Measurements from ENCODE around the gene GLMP. TPM values are rescaled to one million over a fixed set of nuclear protein-coding genes. Genes with fewer than 3 reads are reported as not detected.
A peak's percentile ranks its signal among the peaks of the same experiment; 100 is the strongest.

Gene GLMP
- total RNA-seq, 1 experiment from 2014 or later = 70.2 TPM

DNA sequence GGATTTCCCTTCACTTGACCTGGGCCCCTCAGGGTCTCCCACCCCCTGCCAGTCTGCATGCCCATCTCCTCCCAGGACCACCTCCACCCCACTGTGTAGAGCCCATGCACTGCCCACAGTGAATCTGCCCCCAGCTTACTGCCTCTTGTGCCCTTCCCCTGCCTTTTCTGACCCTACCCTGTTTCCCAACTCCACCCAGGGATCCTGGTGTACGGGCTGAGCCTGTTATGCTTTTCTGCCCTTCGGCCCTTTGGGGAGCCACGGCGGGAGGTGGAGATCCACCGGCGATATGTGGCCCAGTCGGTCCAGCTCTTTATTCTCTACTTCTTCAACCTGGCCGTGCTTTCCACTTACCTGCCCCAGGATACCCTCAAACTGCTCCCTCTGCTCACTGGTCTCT is 9.4 kb downstream of the GLMP start:
- no peak for DNase-seq (ENCODE audit: low read depth)

DNA sequence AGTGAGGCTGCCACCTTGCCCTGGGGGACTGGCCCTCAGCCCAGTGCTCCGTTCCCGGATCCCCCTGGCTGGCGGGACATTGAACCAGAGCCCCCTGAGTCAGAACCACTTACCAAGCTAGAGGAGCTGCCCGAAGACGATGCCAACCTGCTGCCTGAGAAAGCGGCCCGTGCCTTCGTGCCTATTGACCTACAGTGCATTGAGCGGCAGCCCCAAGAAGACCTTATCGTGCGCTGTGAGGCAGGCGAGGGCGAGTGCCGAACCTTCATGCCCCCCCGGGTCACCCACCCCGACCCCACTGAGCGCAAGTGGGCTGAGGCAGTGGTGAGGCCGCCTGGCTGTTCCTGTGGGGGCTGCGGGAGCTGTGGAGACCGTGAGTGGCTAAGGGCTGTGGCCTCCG is 10.0 kb downstream of the GLMP start:
- no peak for DNase-seq (ENCODE audit: low read depth)

DNA sequence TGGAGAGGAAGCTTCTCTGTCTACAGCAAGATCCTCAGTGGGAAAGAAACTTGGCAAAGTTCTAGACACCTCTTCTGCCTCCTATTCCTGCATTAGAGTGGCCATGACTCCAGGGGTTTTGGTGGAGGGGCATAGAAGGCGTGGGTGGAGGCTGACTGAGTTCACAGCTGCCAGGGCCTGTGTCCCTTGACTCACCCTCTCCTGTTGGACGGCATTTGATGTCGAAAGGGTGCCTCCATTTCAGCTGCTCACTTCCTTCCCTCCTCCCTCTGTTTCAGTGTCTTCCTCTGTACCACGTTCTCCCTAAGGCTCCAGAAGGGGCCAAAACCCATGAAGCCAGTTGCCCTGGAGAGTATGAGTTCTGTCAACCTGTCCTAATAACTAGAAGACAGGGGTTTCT is 10.7 kb downstream of the GLMP start:
- DNase-seq (ENCODE audit: low read depth) = no peak

DNA sequence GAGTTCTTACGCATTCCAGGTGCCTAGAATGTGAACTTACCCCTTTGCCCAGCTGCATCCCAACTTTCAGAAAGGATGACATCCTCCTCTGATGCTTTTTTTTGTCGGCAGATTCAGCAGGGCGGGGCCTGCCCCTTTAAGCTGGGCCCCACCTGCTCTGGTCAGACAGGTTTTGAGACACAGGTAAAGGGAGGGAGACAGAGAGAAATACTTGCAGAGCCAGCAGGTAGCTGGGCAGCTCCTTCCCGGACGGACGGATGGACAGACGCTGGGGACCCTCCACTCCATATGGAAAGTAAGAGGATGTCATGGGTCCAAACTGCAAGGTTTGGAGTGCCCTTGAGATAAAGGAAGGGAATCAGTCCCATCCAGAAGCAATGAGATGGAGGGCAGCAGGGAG is 11.4 kb downstream of the GLMP start, which contains the start of gene TMEM79:
Gene TMEM79, plus strand, starts transcription at position 214 of the 400 bp plus-strand sequence. CDS start 902 bp downstream, outside the sequence.
- no peak for DNase-seq (ENCODE audit: low read depth)

DNA sequence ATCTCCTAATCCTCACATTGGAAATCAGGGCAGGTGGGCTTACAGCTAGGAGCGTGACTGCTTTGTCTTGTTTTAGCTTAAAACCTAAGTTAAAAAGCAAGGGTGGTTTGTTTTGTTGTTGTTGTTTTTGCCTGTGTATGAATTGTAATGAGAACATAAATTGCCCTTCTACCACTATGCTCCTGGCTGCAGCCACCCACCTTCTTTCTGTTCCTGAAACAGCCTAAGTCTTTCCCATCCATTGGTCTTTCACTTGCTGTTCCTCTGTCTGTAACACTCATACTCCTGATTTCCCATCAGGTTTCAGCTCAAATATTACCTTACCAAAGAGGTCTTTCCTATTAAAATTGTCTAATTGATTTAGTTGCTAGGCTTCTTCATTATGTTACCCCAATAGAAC is 12.0 kb downstream of the GLMP start:
- DNase-seq (ENCODE audit: low read depth) = no peak

DNA sequence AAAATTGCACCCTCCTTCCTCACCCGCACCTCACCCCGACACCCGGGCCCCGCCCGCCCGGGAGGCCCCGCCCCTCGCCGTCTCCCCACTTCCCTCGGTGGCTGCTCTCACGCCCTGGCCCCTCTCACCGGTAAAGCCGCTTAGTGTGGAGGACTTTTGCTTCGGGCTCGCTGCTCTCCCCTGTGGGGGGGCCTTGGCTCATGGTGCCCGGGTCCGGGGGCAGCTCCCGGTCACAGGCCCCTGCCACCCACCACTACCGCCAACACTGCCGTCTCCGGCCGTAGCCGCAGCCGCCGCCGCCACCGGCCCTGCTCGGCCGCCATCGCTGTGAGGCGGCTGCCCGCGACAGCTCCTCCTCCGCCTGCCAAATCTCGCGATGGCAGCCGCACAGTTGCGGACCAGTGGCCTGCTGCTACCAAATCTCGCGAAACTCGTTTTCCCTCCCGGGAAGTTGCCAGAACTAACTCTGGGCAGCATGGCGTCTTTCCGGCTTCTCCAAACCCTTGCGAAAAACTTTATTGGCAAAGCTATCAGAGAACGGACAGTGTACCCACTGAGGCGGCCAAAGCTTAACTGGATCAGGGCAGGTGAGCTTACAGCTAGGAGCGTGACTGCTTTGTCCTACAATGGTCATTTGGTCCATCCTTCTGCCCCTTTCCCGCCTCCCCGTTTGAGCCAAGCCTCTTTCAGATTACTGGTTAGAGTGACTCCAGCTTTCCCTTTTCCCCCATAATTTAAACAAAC is 12.8 kb downstream of the GLMP start, which contains the start of gene SMG5:
Gene SMG5, minus strand, starts transcription at position 347 of the 744 bp plus-strand sequence. Its CDS starts 145 bp downstream, at position 202.
- peak; percentile 98 for DNase-seq (ENCODE audit: low read depth)

DNA sequence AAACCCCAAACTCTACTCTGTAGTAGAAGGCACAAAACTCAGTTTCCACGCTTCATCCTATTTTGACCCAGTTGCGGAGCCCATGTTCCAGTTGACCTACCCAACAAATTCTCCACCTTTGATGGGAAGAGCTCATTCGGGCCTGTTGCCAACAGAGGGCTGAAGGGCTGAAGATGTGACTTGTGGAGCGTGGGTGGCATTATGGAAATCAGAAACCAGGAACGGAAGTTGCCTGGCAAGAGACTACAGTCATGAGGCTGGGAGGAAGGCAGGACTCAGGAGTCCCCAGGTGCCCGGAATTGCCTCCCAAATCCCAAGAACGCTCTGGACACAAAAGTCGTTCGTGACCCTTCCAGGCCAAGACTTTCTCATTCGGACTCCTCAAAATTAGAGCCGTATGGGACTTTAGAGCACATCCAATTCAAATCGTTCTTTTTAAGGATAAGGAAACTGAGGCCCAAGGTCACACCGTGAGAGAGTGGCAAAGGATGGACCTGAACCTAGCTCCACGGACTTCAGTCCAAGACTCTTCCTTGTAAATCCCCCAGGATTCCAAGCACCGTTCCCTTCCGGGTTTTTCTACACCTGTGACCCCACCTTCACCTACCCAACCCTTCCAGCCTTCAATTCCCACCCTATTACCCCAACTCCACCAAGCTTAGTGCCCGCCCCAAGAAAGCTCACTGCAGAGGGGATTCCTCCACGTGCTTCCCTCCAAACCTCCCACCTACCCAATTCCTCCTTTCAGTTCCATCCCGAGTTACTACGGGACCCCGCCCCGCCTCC is 13.6 kb downstream of the GLMP start:
- DNase-seq (ENCODE audit: low read depth) = peak; percentile 48

DNA sequence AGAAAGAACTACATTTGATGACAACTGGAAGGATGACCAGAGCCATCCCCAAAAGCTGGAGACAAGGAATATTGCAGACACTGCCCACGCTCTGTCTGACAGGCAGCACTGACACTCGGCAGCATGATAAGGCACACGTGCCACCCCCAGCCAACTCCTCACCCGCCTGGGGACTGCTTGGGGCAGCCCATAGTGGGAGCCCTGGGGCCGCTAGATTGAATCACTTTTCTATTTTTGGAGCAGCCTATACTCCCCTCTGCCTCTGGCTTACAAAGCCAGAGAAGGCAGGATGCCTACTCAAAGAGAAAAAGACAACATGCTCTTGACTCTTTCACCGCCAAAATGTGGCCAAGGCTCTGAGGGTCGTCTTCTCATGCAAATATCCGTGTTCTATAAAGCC is 14.2 kb downstream of the GLMP start:
- peak; percentile 76 for DNase-seq (ENCODE audit: low read depth)

DNA sequence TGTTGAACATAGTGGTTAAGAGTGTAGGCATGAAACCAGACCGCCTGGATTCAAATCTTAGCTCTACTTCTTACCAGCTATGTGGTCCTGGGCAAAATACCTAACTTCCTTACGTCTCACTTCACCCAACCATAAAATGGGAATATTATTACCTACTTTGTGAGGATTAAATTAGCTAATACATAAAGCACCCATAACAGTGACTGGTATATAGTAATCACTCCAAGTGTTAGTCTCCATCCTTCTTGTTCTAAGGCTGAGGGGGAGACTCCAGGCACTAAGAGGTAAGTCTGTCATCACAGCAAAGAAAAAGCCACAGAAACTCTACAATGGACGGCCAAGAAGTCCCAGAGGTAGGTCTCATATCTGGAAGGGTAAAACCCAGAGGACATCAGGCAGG is 15.6 kb downstream of the GLMP start:
- no peak for DNase-seq (ENCODE audit: low read depth)

DNA sequence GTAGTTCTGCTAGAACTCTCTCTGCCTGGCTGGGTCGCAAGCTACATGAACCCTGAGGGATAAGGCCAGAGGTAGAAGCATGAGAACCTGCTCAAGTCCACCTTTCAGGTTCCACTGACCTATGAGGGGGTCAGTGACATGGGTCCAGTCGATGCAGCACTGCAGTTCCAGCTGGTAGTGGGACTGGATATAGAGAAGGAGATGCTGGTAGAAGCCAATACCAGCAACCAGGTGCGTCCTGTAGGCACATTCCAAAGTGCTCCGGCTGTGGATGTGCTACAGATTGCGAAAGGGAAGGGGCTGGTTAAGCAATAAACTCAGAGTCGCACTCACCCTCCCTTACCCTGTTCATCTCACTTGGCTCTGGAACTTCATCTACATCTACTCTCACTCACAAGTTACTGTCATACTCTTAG is 18.5 kb downstream of the GLMP start:
- no peak for DNase-seq (ENCODE audit: low read depth)

DNA sequence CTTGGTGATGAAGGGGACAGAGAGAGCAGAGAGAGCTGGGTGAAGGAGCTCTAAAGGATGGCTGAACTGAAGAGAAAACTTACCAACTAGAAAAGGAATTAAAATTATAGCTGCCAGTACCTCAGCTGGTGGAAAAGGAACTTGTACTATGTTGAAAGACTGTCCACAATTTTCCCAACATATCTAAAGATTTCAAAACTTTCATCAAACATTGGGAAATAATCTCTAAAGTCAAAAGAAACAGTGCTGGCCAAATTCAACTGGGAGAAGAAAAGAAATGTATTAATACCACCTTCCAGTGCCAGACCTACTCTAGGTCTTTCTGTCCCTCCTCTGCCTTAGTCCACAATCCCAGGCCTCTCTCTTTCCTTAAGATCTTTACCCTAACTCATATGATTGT is 18.9 kb downstream of the GLMP start:
- no peak for DNase-seq (ENCODE audit: low read depth)

DNA sequence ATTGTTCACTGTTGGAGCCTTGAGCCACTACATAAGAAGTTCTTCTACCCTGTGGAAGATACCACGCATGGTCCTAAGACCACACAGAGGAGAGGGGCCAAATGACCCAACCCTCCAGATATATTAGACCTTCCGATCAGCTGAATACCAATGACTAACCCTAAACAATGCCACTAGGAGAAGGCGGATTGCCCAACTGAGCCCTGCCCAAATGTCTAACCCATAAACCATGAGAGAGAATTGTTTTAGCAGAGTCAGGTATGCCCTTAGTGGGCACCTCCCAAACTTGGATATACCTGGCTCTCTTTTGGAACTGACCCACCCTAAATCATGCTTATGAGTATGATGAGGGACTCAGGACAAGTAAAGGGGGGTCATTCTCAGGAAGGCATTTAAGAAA is 25.2 kb downstream of the GLMP start:
- DNase-seq (ENCODE audit: low read depth) = no peak

DNA sequence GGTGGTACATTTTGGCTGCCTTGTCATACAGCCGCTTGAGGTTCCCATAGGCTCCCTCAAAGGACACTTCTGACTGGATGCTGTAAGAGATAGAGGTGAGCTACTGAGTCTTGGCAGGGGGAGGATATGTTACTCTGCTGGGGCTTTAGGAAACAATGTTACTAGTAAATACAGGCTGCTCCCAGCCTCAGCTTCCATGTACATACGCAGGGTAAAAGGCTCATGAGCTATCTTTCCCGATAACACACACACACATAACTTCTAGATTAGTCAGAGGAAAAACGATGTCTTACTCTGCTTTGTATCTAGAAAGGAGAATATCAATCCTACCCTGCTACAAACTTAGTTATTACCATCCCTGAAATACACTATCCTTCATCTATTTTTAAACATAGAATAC is 27.1 kb downstream of the GLMP start:
- DNase-seq (ENCODE audit: low read depth) = no peak

DNA sequence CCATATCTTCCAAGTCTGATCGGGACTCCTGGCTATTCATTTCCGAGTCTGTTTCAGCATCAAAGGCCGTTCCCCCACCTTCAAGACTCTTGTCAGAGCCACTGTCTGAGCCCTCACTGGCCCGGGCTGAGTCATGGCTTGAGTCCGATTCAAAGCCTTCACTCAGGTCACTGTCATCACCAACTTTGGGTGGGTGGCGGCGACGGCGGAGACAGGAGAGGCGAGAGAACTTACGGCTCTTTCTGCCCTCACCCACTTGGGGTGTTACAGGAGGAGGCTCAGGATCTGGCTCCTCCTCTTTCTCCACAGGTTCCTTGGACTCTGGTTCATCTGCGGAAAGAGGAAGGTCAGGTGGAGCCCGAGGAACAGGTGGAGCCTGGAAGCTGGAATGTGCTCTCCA is 29.4 kb downstream of the GLMP start:
- no peak for DNase-seq (ENCODE audit: low read depth)

DNA sequence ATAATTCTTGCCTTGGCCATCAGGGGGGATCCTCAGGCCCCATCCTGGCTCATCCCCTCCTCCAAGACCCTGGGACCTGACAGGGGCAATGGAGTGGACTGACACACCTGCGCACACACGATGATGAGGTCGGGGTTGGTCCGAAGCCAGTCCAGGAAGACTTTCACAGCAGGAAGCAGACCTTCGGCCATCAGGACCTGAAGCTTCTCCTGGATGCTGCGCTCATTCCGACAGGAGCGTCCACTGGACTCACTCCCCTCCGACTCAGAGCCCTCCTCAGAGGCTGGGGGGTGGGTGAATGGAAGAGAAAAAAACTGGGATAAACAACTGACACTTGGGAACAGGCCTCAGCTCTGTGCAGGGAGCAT is 32.2 kb downstream of the GLMP start:
- DNase-seq (ENCODE audit: low read depth) = no peak

DNA sequence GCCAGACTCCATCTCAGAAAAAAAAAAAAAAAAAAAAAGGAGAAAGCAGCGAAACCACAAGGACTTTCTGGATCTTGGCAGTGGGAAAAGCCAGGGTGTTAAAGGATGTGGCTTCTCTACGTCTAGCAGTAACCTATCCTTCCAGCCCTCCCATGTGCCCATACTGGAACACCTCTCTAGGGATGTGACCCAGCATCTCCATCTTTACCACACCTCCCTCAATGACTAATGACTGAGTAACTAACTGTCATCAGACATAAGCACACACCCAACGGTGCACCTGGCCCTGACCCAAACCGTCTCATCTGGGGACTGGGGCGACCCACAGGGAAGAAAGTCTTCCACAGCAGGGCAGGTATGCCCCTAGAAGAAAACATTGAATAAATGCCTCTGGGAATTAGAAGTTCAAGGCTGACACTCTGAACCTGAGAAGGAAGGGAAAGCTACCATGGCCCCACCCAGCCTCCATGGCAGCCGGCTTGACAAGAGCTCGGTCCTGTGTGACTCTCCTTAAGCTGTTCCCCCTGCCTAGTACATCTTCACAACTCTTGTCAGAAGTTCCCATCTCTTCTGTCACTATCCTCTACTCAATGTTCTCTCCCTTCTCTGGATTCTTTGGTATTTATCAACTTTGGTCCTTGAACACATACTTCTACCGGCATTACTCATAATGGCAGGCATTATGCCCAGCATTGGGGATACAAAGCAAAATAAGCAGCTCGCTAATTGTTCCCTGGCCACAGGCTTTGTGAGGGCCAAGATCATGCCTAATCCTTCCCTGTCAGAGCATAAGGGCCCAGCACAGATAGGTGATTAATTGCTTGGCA is 32.8 kb downstream of the GLMP start:
- DNase-seq (ENCODE audit: low read depth) = peak; percentile 90

DNA sequence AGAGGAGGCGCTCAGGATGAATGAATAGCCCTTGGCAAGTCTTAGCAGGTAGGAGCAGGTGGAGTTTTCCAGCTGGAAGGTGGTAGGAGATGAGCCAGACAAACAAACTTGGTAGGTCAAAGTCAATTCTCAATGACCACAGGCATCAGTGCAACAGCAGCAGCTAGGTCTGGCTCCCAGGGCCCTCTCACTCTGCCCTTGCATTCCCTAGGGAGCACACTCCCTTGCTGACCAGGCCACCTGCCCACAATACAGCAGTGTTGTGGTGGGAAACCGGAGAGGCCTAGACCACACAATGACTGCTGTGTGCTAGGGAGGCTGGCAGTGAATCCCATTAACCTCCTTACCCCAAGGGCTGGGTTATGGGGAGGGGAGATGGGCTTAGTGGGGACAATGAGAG is 34.6 kb downstream of the GLMP start:
- DNase-seq (ENCODE audit: low read depth) = no peak

DNA sequence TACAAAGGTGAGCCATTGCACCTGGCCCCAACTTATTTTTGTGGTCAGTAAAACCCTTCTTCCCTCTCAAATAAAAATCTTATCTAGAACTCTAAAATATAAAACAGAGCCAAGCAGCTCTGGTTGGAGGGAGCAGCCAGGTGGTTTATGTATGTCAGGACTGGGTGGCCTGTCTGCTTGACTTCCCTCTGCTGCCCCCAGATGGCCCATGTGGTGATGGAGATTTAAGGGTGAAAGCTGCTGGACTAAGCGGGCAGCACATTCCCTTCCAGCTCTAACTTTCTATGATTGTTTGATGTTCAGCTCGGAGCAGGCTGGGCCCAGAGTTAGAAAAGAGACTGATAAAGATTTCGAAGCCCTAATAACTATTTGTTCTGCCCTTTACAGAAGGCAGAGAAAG is 35.7 kb downstream of the GLMP start:
- no peak for DNase-seq (ENCODE audit: low read depth)

DNA sequence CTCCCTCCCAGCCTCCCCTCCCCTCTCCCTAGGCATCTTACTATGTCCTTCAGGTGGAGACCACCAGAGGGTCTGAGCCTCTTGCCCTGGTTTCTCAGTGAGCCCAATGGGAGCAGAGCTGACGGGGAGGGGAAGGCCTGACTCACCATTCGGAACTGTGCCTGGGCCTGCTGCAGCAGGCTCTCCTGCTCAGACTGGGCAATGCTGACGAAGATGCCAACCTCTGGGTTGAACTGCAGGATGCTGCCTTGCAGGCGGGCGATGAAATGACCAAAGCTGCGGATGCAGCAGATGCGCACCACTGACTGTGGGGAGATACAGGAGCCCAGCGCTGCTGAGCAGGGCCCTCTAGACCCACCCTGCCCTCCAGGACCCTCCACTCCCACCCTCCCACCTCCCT is 36.6 kb downstream of the GLMP start:
- no peak for DNase-seq (ENCODE audit: low read depth)

DNA sequence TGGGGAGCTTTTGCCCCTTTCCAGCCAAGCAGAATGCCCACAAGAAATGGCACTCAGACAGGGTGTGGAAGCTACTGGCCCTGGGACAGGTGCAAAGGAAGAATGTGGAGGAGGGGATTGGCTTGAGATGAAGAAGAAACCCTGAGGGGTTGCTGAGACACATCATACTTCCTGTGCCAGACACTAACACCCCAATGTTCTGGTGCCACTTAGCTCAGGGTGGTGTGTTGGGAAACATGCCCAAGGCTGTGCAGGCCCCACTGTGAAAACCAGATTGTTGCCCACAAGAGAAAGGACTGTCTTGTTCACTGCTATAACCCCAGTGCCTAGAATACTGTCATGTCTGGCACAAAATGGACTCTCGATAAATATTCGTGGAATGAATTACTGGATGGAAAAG is 37.8 kb downstream of the GLMP start:
- DNase-seq (ENCODE audit: low read depth) = no peak

DNA sequence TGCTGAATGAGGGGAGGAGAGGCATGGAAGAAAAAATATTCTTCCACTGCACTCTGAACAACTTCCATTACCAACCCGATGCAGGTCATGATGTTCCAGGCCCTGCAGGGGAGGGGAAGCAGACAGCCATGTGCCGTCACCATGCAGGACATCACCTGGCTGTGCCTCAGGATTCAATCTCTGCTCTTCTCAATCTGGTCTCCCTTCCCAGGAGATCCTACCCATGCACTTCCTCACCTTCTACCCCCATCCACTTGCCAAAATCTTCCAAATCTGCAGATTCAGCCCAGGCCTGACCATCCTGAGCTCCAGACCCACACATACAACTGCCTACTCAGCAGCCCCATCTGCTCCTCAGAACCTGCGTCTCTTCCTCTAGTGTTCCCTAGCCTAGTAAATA is 41.8 kb downstream of the GLMP start:
- DNase-seq (ENCODE audit: low read depth) = no peak

DNA sequence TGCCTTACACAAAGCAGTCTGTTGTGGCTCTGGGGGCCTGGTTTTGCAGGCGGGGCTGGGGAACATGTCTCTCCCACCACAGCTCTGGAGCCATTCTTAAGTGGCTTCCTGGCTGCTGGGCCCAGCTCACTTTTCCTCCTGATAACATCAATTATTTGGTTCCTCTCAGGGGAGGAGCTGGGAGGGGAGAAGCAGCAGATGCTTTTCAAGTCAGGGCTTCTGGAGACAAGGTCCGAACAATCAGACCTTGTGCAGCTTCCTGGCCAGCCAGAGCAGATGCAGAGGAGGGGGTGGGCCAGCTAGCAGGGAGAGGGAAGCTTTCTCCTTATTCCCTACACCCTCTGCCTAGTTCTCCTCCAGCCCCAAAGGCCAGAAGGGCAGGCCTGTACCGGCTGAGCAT is 44.0 kb downstream of the GLMP start:
- no peak for DNase-seq (ENCODE audit: low read depth)
